HepG2 (cell line): ENCODE measurements around the gene ATRAID. TPM values are rescaled to one million over a fixed set of nuclear protein-coding genes. Genes with fewer than 3 reads are reported as not detected.

ENCODE experiments used
- ARNTL ChIP-seq: sonication (generic); formaldehyde crosslinking; IDR thresholded peaks from 2 replicates; pipeline ENCODE4 v1.4.0; 2020; ENCODE audit warnings: mild to moderate bottlenecking, missing genetic modification reagents
- DMAP1 ChIP-seq: IDR thresholded peaks from 2 replicates; pipeline ENCODE4 v1.6.1; 2016
- E2F5 ChIP-seq: sonication (generic); formaldehyde crosslinking; conservative IDR thresholded peaks from 2 replicates; pipeline ENCODE4 v1.4.0; 2020; ENCODE audit warnings: missing genetic modification reagents
- FOXJ3 ChIP-seq: sonication (generic); formaldehyde crosslinking; IDR thresholded peaks from 2 replicates; pipeline ENCODE4 v1.4.0; 2020; ENCODE audit warnings: missing genetic modification reagents, mild to moderate bottlenecking, borderline replicate concordance
- HNRNPLL ChIP-seq: fragments of 200-400 bp; formaldehyde crosslinking; IDR thresholded peaks from 2 replicates; pipeline ENCODE4 v1.6.1; 2017; ENCODE audit warnings: mild to moderate bottlenecking, low read depth, low read length; ENCODE audit not compliant: poor library complexity, severe bottlenecking
- KDM6A ChIP-seq: IDR thresholded peaks from 2 replicates; pipeline ENCODE4 v1.6.1; 2016; ENCODE audit warnings: low read depth
- KIAA2018 ChIP-seq: sonication (generic); formaldehyde crosslinking; IDR thresholded peaks from 2 replicates; pipeline ENCODE4 v1.5.0; 2020; ENCODE audit warnings: mild to moderate bottlenecking, missing genetic modification reagents, borderline replicate concordance
- NR2F6 ChIP-seq, 2 experiments: IDR thresholded peaks; 2 replicates each; pipeline ENCODE4 v1.6.1; 2016; ENCODE audit warnings: antibody characterized with exemption in 1 of 2, mild to moderate bottlenecking in 1 of 2
- PRPF4 ChIP-seq: fragments of 200-400 bp; formaldehyde crosslinking; IDR thresholded peaks from 2 replicates; pipeline ENCODE4 v1.6.1; 2016; ENCODE audit warnings: low read length, low read depth; ENCODE audit not compliant: poor library complexity, severe bottlenecking
- TBL1XR1 ChIP-seq: fragments of 150-350 bp; IDR thresholded peaks from 2 replicates; pipeline ENCODE4 v1.6.1; 2014; ENCODE audit warnings: borderline replicate concordance, low read length; ENCODE audit not compliant: partially characterized antibody
- TFAP4 ChIP-seq: sonication (generic); IDR thresholded peaks from 2 replicates; pipeline ENCODE4 v1.6.1; 2016; ENCODE audit warnings: low read depth, borderline replicate concordance
- ZFP90 ChIP-seq: sonication (generic); formaldehyde crosslinking; IDR thresholded peaks from 2 replicates; pipeline ENCODE4 v1.8.0; 2022; ENCODE audit warnings: missing genetic modification reagents, mild to moderate bottlenecking, inconsistent platforms, borderline replicate concordance
- ZNF292 ChIP-seq: sonication (generic); formaldehyde crosslinking; IDR thresholded peaks from 2 replicates; pipeline ENCODE4 v1.8.1; 2022; ENCODE audit warnings: mild to moderate bottlenecking, low read depth, missing genetic modification reagents, borderline replicate concordance
- ZNF451 ChIP-seq: sonication (generic); formaldehyde crosslinking; IDR thresholded peaks from 2 replicates; pipeline ENCODE4 v1.5.0; 2020; ENCODE audit warnings: mild to moderate bottlenecking, missing genetic modification reagents
- ZNF878 ChIP-seq: sonication (generic); formaldehyde crosslinking; IDR thresholded peaks from 2 replicates; pipeline ENCODE4 v1.8.1; 2023; ENCODE audit warnings: mild to moderate bottlenecking, missing genetic modification reagents, moderate library complexity
- polyA plus RNA-seq, 8 experiments: library from polyadenylated mRNA; depleted of rRNA in 3 of 8; stranded (reverse) in 7 of 8; unstranded in 1 of 8; fragments of >200 nt; fragmentation: Illumina TruSeq in 4 of 8; extraction: Trizol in 4 of 8; gene quantifications; 2 replicates each; pipeline versions ENCODE4 v1.2.1 to v1.2.3, GENCODE V29; 2011 to 2016; ENCODE audit warnings: low read depth in 4 of 8, missing spikeins in 1 of 8, mixed read lengths in 1 of 8; ENCODE audit not compliant: insufficient read depth in 1 of 8
- total RNA-seq, 5 experiments: library from RNA; depleted of rRNA; stranded (reverse); fragments of >200 nt; fragmentation: Illumina TruSeq; extraction: Trizol; gene quantifications; 2 replicates each; pipeline ENCODE4 v1.2.3, GENCODE V29; 2016; ENCODE audit warnings: low read depth in 1 of 5

The ATRAID gene
- total and polyA plus RNA-seq, 2 of the 13 experiments (the other 11 are each of a cell fraction or from before 2014, with no cell fraction given): 207 to 382 TPM

- TF ChIP-seq HNRNPLL (no peak), E2F5 (CRISPR knock-in tag) (no peak), ARNTL (CRISPR knock-in tag) (0 out of 2 replicates have a peak, but pooled peaks have one; percentile 34), ZNF878 (peak; percentile 69; the same call in 1 of the 2 replicates), TFAP4 (no peak), ZFP90 (no peak), FOXJ3 (CRISPR knock-in tag) (no peak), ZNF292 (CRISPR knock-in tag) (peak; percentile 19; the same call in 1 of the 2 replicates), KDM6A (no peak), PRPF4 (no peak), DMAP1 (CRISPR knock-in tag) (0 out of 2 replicates have a peak, but pooled peaks have one; percentile 20), KIAA2018 (CRISPR knock-in tag) (no peak), TBL1XR1 (no peak), ZNF451 (no peak), NR2F6 (IDR thresholded peaks at IDR 0.05) (peak; percentile 8; the same call in 1 of the 2 replicates), NR2F6 (CRISPR knock-in tag; IDR thresholded peaks at IDR 0.05) (no peak)
These were observed 2.0 kb upstream of the ATRAID start (continued) for GRCh38 chr2:27209621-27210401.
